Left lobe of liver (tissue), 2 donors: ENCODE data around the gene JUN. TPM values are rescaled to one million over a fixed set of nuclear protein-coding genes. Genes with fewer than 3 reads are reported as not detected.

Source experiments
- ATAC-seq: fragments of 200-7000 bp; cut with Tn5 transposase; one replicate; pipeline ENCODE4 v1.9.1; 2020; ENCODE audit warnings: mild to moderate bottlenecking, moderate library complexity
- DNase-seq: peaks from one replicate; pipeline ENCODE4 v3.0.0-alpha.2; 2020; ENCODE audit warnings: low spot score
- total RNA-seq: library from RNA; stranded (reverse); gene quantifications from one replicate; pipeline ENCODE4 v1.2.1, GENCODE V29; 2021
- donor health status: DM: no; HTN: no; CAD: no; lungs with moderate emphysema.
- donor health status: DM: no; HTN: yes; CAD: no.

JUN gene
- total RNA-seq, 1 donor from 2014 or later = 12.4 TPM

DNA sequence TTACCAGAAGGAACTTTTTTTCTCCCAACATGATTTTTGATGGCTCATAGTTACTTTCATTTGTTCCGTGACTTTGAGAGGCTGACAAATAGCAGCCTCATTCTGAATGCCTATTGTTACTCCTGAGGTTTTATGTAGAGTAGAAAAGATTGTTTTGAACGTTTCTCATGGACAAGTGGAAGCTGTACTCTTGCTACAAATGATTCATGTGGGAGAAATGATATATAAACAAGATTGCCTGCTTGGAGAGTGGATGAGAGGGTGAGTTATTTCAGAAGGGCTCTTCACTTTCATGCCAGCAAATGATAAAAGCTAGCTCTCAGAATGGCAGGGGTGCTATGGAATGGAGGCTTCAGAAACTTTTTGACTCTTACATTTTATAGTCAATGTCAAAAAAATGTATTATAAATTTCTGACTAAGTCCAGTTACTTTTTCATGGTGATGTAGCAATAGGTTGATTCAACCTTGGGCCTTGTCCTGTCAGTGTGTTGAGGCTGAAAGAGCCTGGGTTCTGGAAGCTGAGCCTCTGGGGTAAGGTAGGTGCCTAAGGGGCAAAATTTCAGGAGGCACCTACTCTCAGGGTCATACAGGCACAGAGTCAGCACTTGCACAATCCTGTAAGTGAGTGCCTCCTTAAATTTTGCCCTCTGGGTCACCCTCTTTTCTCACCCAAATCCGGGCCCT is 19.4 kb downstream of the JUN start:
- DNase-seq (no peak), ATAC-seq (no peak)

DNA sequence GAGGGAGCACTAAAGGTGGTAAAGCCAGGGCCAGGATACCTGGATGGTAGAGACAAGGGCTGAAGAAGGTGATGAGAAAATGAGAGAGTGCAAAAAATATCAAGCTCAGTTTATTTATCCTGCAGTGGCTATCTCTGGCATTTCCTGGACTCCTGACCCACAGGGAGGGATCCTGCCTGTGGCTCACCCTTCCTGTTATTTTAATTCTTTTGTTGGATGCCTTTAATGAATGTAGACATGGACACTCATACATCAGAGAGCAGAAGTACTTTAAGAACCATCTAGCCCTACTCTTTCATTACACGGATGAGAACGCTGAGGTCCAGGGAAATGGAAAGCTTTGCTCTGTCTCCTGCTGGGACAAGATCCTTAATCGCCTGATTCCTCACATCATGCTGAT is 20.6 kb downstream of the JUN start:
- ATAC-seq = peak; percentile 57
- no peak for DNase-seq

DNA sequence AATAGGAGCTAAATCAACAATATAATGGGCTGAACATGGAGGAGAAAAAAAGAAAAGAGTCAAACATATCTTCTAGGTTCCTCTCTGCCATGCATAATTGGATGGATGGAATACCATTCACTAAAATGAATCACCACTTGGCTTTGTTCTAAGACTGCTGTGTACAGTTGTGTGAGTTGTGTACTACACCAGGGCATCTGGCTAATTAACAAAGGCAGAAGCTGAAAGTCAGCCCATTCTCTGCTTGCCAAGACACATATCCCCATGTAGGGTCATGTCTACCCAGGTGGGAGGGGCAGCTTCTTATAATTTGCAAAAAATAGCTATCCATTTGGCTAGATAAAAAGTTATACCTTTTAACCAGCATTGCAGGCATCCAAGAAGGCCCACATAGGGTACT is 21.0 kb downstream of the JUN start:
- ATAC-seq = no peak

DNA sequence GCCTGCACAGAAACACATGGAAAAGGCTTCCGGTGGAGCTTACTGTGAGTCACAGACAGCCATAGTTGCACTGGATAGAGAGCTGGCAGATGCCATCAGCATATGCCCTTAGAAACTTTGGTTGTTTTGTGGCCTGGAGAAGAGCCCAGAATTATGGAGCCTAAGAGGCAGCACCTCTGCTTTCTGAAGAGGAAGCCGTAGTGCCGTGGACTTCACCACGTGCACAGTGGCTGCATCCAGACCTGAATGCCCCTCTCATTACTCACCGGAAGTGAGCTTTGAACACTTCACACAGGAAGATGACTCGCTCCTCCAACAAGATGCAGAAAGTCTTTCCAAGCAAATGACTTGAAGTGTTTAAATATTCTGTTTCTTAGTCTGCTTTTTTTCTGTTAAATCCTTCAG is 28.4 kb downstream of the JUN start:
- DNase-seq (peak; percentile 51), ATAC-seq (peak; percentile 57)

More for the DNA sequence above, 21.0 kb downstream of the JUN start:
- DNase-seq = no peak

DNA sequence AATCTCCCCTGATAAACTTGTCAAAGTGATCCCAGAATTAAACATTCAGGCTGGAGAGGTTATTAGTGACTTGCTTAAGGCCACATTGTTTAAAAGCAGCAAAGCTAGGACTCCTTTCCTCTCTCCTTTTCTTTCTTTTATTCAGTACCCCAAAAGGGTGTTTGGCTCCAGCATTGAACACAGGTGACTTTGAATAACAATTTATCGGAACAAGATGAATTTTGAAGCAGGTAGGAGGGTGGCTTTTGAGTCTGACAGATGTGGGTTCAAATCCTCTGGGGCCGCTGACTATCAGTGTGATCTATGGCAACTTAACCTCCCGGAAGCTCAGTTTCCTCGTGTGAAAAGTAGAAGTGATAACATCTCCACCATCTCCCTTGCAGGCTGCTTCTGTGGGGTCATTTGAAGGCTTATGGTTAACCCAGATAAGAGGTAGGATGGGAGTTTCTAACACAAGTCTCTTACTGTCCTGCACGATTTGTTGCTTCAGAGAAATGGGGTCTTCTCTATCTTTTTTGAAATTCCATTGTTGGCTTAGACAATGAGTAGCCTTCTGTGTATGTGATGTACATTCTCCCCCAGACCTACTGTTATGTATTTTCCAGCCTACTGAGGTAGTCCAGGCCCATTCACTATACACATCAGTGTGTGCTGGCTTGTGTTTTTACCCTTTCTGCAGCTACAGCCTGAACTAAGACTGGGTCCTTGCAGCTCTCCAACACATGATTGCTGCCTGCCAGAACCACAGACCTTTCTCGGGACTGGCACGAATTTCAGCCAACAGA is 29.0 kb downstream of the JUN start:
- no peak for ATAC-seq
- no peak for DNase-seq

DNA sequence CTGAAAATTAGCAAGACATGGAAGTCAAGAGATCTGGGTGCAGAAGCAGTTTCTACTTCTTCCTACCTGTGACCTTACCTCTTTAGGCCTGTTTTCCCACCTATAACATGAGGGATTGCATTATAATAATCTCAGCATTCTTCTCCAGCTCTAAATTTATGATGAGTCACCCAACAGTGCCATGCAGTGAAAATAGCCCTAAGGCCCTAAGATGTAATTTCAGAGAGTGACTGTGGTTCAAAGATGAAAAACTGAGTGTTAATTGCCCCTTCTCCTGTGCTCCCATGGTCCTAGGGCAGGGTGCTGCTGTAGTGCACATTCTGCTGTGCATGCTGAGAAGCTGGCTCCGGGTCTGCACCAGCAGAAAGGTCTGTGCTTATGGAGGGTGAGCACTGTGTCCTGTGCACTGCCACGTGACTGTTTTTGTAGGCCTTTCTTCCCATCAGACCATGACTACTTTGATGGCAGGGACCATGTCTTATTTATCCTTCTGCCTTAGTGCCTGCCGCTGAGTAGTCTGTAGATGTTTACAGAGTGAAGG is 29.7 kb downstream of the JUN start:
- ATAC-seq (no peak), DNase-seq (no peak)

DNA sequence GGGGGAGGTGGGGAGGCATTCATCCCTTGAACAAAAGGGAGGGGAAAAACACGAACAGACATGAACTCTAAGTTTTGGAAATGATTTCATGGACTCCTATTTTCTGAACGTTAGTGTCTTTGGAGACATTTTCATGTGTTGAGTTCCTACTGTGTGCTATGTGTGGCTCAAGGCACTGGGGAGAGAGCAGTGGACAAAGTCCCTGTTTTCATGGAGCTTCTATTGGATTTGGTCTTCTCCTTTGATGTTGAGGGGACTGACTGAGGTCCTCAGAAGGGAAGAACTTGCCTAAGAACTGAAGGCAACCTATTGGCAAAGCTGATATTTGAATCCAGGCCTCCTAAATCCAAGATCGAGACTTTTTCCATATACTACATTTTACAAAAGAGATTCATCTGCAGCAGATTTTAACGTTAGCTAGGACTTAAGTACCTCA is 30.4 kb downstream of the JUN start:
- ATAC-seq = no peak

DNA sequence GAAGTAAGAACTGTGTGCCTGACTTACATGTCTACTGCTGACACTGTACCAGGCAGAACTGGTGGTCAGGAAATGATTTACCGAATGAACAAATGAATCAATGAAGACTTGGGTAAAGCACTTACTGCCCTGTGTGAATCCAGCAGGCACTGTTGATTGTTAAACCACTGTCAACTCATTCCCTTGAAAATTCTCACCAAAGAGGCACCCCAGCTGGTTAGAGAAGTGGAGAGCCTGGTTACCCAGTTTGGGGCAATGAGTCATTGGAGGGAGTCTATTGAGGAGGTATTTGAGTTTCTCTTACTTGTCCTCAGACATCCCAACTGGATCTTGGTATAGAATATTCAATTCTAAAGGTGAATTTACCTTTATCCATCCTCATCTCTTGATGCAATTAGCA is 34.2 kb downstream of the JUN start:
- ATAC-seq (no peak), DNase-seq (no peak)

More for the DNA sequence above, 30.4 kb downstream of the JUN start:
- no peak for DNase-seq

DNA sequence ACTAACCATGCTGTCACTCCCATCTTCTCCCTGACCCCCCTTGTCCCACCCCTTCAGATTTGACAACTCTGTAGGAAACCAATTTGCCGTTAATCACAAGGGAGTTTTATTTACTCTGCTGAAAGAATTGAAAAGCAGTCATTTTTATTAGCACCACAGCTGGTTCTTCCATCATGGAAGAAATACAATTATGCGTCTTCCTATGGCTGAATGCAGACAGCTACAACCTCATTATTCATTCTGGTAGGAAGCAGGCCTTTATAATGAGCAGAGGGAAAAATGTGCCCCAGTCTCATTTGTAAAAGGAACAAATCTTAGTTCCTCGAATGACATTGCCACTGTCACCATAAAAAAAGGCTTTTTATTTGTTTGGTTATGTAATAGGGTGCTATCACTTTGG is 35.2 kb downstream of the JUN start:
- DNase-seq = no peak
- no peak for ATAC-seq

DNA sequence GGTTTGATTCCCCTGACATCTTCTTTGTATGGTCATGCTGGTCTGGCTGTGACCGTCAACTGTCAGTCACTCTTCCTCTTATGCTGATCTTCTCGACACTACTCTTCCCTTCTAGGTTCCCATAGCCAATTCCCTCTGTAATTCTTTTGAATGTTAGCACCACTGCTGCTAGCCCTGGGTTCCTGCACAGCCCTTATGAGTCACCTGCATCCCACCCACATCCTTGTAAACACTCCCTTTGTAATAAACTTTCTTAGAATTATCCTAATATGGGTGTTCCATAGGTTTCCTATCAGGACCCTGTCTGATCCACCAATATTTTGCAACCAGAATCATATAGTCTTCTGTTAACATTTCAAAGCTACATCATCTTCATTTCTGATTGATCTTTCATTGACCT is 37.1 kb downstream of the JUN start:
- ATAC-seq = no peak
- no peak for DNase-seq

DNA sequence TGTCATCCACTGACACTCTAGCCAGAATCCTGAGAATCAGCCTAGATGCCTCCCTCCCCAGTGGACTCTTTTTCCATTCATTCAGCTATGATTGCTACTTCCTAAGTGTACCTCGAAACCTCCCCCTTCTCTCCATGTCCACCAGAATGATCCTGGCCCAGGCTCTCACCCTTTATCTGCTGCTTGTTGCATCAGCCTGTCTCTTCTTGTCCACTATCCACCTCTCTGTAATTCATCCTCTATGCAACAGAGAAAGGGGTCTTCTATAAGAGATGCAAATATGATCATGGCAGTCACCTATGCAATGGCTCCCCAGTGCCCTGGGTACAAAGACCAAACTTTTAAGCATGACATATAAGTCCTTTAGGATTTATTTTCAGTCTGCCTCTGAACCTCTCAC is 37.7 kb downstream of the JUN start:
- no peak for ATAC-seq
- no peak for DNase-seq

DNA sequence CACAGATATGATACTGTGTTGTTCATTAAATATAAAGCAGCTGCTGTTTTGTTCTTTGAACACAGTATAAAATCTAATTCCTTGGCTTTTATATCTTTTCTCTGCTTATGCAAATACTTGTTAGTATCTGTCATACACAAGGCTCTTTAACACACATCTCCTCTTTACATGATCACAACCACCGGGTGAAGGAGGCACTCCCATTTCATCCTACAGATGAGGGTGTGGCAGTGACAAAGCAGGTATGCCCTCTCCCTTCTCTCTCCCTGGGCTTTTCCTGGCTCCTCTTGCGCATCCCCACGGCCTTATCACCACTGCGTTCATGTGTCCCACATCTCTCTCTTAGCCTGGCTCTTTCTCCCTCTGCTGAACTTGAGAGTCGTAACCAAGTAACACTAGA is 38.2 kb downstream of the JUN start:
- DNase-seq (no peak), ATAC-seq (no peak)

DNA sequence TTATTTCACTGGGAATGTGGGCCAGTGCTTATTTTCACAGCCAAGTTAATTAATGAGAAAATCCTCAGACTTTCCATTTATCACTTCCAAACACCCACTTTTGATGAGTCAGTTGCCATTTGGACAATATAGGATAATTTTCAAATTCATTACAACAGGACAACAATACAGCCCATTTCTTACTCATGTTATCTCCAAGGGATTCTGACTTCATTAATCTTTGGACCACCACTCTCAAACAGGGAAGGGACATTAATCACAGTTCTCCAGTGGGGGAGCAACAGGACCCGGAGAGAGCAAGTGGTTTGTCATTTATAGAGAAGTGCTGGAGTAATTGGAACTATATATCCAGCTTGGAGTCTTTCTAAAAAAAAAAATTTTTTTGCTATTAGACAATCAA is 38.7 kb downstream of the JUN start:
- DNase-seq (no peak), ATAC-seq (no peak)

DNA sequence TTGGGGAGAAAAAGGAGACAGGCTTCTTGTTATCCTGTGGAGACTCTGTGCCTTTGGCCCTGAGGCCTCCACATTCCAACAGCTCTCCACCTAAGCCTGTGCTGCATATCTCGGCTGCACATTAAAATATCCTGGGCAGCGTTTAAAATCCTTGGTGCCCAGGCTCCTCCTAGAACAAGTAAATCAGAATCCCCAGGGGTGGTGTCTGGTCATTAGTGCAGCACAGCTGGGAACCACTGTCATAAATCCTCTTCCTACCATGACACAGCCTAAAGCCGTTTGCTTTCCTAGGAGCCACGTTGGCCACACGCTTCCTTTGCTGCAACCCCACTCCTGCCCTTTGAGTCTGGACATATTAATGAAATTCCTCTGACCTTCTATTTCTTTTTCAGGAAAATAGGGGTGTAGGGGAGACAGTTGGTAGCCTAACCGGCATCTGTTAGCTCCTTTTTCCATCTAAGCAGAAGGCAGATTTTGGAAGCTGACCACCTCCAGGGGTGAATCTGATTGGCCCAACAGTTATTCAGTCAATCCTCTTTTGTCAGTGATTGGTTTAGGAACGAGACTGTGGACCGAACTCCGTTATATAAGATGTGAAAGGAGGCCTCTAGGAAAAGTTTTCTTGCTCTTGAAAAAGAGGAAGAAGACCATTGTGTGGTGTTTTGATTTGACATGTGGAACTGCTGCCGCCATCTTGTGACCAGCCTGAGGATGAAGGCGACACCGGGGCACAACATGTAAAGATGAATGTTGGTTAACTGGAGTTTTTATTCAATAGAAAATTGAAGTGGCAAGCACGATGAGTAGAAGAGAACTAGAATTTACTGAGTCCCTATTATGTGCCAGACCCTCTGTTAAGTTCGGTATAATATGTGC is 41.9 kb downstream of the JUN start:
- no peak for ATAC-seq
- no peak for DNase-seq

DNA sequence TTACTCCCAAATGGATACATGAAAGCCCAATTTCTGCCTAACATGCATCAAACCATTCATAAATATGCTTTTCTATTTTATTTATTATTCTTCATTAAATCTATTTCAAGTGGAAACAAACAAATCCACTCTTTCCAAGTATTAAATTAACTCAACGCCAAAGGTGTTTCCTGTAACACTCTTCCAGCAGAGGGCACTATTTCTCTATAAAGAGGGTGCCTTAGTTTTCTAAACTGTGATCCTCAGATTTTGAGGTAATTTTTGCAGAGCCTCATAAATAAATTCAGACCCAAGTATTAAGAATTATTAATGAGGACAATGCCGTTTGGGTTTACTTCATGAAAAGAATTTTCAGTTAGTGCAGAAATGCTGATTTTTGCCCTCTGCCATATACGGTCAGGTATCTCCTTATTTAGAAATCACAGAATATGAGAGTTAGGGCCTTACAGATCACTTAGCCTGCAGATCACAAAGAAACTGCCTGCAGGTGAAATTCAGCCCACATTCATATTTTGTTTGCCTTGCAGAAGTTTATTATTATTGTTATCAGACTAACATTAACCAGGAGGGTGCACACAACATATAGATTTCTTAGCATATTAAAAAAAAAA is 43.9 kb downstream of the JUN start:
- ATAC-seq (peak; percentile 86), DNase-seq (no peak)

DNA sequence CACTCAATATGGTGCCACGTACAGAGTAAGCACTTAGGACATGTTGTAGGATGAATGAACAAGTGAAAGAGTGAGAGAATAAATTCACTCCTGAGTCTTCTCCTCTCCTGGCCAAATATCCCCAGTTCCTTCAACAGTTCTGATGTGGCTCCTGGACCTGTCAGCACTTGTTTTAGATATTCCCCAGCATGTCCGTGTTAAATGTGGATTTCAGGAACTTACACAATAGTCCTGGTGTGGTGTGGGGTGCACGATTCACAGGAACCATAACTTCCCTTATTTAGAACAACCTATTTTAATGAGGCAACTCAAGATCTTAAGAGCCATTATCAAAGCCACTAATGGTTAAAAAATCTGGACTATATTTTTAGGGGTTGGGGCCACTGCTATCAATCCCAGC is 45.0 kb downstream of the JUN start:
- no peak for ATAC-seq
- DNase-seq = no peak

DNA sequence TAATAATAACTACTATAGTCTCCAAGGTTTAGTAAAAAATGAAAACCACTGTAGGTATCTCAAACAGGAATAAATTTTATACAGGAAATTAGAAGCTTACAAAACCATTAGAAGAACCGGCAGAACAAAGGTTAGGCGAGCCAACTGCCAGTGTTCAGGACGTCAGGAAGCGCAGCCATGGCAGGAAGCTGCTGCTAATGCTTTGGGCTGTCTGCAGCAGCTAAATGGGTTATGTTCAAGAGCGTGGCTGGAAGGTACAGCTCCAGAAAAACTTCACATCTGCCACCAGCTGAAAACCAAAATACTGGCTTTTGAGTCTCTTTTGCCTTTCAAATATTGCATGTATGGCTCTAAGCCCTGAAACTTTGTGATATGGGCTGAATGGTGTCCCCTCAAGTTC is 48.3 kb downstream of the JUN start:
- DNase-seq (no peak), ATAC-seq (no peak)

DNA sequence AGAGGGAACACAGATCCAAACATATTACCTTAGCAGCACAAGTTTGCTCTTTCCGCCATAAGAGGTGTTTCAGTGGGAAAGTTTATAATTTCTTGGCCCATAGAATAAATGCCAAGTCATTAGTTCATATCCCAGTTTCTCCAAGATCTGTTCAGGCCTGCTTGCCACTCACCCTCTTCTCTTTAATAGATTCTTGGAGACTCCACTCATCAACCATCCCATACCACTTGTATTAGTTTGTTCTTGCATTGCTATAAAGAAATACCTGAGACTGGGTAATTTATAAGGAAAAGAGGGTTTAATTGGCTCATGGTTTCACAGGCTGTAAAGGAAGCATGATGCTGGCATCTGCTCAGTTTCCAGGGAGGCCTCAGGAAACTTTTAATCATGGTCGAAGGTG is 49.2 kb downstream of the JUN start:
- DNase-seq = no peak
- ATAC-seq = no peak

DNA sequence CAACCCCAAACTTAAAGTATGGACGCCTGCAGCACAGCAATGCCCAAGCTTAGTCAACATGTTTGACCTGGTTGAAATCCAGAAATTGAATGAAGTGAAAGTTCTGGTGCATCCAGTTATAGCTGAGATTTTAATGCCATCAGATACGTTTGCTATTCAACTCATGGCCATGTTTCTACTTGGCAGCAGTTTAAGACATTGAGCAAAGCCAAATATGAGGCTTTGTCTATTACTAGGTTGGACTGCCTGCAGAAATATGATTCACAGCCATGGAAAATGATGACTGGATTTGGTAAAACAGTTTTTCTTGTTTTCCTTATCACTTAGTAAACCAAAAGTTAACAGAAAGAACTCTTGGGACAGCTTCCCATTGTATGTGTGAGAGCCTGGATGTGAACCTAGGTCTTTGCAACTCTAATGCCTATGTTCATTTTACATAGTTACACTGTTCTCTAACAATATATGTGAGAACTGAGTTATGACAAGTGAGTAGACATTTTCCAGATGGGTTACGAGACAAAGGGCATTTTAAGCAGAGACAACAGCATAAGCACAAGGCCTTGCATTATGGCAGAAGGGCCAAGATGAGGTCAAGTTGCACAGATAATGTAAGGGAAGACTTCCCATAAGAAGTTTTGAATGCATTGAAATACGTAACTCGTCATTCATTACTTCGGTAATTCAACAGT is 51.6 kb downstream of the JUN start:
- DNase-seq (no peak), ATAC-seq (no peak)
